ENCODE results near the gene GTSF1L.
"Not testable (repeated sequence)": the region's sequence is repeated elsewhere in the genome, so short reads cannot be mapped to it uniquely, and the experiment has no call there.

Gene GTSF1L

GRCh38 chr20:43726811-43727338 is at the start of gene GTSF1L:
TSS of gene GTSF1L (minus strand) at chr20:43727002. CDS start at chr20:43726694, 308 bp downstream.
- no peak for DNase-seq

DNA sequence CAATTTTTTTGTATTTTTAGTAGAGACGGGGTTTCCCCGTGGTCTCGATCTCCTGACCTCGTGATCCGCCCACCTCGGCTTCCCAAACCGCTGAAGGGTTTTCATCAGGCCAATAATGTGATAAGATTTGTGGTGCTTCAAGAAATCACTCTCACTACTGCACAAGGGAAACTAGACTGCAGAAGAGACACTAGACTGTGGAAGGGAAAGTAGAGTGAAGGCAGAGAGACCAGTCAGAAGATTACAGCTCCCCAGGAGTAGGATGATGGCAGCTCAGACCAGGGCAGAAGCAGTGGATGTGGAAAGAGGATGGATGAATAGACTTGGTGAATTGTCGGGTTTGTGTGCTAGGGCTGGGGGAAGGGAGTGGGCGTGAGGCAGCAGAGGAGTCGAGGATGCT is 48.0 kb upstream of the GTSF1L start:
- DNase-seq, result no peak

DNA sequence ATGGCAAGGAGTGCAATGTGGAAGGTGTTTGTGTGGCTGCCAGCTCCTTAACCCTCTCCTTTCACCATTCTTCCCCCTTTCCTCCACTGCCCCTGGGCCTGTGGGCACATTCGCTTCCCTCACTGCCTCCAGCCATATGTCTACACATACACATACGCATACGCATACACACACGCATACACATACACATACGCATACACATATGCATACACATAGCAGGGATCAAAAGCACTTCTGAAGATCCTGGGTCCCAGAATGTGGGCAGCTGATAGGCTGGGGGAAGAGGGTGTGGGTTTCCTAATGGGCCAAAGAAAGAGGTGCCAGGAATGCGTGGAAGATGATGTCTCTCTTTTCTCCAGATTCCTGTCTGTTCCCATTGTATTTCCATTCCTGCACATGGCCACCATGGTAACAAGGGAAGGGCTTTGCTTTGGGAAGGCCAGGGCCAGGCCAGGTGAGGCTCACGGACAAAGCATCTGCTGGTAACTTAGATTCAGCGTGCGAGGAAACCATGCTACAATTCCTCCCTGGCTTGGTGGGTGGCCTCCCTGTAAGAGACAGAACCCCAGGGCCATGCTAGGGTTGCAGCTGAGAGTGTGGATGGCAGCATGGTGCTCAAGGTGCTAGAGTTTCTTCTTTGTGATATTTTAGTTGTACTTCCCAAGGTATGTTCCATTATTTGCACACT is 44.8 kb upstream of the GTSF1L start:
- DNase-seq, result no peak

DNA sequence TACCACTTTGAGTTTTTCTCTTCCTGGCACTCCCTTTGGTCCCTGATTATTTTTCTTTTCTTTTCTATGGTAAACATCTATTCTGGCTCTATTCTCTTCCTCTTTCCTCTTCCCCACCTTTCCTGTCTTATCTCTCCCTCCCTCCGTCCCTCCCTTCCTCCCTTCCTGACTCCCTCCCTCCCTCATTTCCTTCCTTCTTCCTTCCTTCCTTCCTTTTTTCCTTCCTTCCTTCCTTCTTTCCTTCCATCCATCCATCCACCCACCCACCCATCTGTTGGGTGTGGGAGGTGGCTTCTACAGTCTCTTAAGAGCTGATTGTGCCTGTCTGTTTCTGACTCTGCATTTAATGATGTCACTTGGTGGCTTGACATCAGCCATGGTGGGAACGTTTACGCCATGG is 43.5 kb upstream of the GTSF1L start:
- DNase-seq, result no peak

- DNase-seq, result no peak
Observed at GRCh38 chr20:43767686-43768474, 41.1 kb upstream of the GTSF1L start.

DNA sequence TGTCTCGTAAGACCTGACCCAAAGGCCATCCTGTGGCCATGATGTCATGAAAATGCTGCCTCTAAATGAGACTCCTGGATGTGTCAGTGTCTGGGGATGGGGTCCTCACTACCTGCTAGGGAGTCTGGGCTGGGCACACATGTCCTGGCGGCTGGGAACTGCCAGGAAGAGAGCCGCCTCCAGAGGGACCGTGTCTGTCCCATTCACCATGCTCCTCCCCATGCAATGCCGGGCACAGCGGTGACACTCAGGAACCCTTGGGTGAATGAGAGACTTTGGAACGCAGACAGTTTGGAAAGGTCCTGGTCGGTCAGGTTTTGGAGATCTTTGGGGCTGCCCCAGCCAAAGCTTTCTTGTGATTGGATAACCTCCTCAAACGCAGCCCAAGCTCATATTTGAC is 40.1 kb upstream of the GTSF1L start:
- DNase-seq, result no peak

- DNase-seq, result no peak
Observed at GRCh38 chr20:43766385-43766784, 39.6 kb upstream of the GTSF1L start.

DNA sequence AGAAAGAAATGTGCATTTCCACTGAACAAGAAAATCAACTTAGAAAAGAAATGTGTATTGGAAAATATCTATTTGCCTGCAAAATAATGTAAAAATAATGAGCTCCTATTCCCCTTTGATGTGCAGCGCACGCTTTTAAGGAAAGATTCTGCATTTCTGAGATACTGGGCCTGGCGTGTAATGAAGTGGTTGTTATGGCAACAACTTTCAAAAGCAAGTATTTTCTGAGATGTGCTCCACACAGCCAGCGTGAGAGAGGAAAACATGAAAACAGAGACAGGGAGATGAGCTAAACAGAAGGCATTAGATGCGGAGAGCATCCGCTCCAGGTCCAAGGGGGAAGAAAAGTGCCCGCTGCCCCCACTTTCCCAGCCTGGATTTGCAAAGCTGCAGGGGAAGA is 39.1 kb upstream of the GTSF1L start:
- DNase-seq, result no peak

DNA sequence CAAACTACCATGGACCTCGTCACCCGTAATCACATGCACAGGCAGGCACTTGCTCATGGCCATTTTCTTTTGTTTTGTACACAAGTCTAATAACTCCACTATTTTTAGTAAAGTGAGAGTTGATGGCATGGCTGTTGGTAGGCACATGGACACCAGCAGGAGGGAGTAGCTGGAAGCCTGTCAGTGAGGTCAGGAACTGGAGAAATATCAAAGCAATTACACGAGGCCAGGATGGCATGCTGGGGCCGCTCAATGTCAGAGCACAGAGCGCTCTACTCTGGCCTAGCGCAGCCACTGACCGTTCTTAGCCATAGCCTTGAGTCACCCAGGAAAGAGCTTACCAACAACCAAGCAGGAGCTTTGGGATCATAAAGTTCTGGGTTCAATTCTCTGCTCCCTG is 36.1 kb upstream of the GTSF1L start:
- DNase-seq, result no peak

DNA sequence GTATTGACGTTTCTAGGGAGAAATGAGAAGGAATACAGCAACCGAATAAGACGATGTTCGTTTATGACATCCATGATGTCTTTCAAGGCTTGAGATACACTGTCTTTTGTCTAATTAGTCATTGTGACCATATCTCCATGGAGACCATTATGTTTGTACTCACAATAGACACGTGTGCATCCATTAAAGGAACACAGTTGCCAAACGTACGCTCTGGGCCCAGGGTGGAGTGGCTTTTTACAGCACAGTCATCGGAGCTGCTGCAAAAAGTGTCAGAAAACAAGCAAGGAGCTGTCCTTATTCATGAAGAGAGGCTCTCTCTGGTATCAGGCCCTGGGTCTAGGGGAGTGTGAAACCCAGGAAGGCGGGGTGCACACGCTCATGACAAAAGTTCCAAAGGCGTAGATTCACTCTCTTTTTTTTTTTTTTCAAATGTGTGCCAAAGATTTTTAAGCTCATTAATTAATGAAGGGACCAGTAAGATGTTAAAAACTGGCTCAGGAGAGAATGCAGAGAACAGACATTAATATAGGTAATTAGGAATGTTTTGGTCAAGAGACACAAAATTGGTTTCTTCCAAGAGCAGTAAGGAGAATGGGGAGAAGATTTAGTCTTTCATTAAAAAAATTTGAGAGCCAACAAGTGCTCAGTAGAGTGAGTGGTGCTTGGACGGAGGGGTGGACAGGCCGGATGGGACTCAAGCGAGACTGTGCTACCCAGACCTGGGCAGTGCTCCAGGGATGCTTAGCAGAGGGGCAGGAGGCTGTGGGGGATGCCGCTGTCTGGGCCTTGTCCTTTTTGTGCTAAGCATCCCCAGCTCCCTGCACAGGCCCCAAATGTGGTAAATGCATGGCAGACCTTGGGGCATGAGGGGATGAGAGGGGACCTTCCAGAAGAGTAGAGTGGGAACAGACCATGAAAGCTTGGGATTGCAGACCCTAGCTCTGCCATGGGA is 34.9 kb upstream of the GTSF1L start:
- no peak for DNase-seq

DNA sequence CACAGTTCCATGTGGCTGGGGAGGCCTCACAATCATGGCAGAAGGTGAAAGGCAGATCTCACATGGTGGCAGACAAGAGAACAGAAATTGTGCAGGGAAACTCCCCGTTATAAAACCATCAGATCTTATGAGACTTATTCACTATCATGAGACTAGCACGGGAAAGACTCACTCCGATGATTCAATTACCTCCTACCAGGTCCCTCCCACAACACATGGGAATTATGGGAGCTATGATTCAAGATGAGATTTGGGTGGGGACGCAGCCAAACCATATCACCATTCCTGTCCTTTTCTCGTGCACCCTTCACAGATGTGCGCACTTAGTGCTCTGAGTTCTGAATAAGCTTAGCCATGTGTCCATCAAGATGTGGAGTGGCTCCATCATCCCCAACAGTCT is 31.1 kb upstream of the GTSF1L start:
- DNase-seq, result not testable (repeated sequence)

- no peak for DNase-seq
Observed at GRCh38 chr20:43755851-43756250, 29.0 kb upstream of the GTSF1L start.

- DNase-seq, result no peak
Observed at GRCh38 chr20:43755390-43755789, 28.6 kb upstream of the GTSF1L start.

DNA sequence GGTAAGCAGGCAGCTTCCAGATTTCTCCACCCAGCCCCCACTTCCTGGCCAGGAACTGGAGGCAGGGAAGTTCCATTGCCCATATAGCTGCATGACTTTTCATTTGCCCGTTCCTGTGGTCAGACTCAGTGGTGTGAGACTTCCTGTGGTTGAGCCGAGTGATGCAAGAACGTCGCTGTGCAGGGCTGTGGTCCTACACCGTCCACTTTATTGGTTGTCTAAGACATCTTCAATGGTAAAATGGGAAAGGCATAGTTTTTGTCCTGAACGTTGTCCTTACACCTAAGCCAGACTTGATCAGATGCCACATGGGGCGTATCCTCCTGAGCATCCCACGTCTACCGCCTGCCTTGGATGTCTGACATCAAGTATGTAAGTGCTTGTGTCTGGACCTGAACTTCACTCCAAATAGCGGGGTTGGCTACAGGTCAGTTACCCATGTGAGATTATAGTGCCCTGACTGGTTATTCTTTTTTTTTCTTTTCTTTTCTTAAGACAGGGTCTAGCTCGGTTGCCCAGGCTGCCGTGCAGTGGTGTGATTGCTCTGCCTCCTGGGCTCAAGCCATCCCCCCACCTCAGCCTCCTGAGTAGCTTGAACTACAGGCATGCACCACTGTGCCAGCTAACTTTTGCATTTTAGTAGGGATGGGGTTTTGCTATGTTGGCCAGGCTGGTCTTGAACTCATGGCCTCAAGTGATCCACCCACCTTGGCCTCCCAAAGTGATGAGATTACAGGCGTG is 25.9 kb upstream of the GTSF1L start:
- DNase-seq, result peak; percentile 63

DNA sequence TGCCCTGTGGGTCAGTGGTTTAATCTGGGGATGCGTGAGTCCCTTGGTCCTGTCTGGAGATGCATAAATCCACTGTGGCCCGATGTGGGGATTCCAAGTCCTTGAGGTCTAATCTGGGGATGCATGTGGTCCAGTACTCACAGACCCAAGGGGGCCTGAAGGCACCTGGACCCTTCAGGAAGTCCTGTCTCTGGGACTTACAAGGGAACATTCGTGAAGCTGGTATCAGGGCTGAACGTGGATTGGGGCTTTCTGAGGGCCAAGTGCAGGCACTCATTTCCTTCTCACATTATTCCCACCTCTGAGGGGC is 25.2 kb upstream of the GTSF1L start:
- no peak for DNase-seq

DNA sequence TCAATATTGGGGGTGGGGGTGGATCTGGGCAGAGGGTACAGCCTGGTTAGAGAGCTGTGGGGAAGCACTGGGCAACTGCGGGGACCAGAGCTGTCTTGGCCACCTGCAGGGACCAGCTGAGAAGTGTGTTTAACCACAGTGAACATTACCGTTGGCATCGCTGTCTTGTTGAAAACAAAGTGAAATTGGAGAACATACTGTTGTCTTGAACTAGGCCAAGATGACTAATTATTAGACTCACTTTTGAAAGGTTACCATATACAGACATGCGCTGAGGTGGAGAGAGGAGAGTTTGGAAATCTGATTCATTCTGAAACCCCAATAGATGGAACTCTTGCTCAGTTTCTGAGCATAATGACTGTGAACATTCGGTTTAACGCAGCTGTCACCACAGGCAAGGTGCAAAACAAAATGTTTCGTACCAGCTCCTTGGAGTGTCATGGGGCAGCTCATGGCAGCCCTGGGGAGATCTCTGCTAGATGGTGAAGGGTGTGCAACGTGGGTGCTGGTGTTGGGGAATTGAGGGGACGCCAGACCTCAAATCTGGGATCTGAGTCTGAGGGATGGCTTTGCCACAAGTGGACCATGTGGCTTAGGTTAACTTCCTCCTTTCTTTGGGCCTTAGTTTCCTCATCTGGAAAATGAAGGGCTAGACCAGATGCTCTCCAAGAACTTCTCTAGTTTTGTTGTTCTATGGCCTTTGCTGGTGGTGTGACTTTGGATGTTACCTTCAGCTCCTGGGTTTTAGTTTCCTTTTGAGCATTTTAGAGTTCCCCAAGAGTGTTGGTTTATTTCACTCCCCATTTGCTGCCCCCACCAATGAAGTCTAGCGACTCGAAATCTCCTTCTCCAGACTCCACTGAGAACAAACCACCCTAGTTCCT is 24.6 kb upstream of the GTSF1L start:
- peak; percentile 32 for DNase-seq

DNA sequence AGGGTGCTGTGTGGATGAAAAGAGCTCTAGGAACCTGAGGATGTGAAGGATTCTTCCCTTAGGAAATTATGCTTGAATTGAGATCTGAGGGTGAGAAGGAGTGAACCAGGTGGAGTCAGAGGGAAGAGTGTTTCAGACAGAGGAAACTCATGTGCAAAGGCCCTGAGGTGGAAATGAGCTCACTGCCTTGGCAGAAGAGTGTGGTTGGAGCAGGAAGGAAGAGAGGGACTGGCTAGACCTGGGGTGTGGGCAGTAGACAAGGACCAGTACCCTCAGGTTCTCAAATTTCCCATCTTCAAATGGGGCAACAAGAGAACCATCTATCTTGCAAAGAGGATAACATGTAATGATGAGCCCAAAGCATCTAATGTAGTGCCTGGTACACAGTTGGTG is 24.0 kb upstream of the GTSF1L start:
- no peak for DNase-seq

GRCh38 chr20:43749734-43750294 is 23.0 kb upstream of the GTSF1L start:
- peak; percentile 72 for DNase-seq

- peak; percentile 52 for DNase-seq
Observed at GRCh38 chr20:43748274-43748673, 21.5 kb upstream of the GTSF1L start.

DNA sequence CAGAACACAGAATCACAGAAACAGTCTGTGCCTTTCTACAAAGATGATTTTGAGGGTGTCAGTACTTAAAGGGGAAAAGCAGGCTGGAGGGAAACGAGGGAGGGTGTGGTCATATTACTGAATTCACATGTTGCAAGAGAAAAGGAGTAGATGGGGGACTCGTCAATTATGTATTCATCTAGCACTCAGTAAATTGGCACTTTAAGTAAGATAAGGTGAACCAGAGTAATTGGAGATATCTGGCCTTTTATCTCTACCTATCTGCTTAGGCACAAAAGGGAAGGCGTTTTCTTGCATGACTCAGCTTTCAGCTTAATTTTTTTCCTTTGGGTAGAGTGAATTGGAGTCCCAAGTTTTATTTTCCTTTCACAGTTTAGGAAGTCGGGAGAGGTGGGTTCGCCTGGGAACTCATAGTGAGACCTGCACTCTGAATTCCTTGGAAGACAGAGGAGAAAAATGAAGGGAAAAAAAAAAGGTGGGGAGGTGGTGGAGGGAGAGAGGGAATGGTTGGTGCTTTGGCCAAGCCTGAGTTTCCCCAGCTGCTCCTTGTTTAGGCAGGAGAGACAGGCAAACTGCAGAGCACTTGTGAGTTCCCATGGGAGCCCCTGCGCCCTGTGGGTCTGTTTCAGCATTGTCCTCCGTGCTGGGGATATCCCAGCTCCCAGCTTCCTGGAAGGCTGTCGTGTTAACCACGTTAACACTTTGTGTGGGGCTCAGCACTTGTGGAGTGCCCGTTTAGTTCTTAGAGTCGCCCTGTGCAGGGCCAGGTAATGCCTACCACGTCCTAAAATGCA is 19.7 kb upstream of the GTSF1L start:
- DNase-seq, result peak; percentile 65
